ENCODE measurements around the gene LTB4R2.

Gene LTB4R2

GRCh38 chr14:24309538-24310264 lies at the start of gene LTB4R2:
TSS of gene LTB4R2 (plus strand) at chr14:24310140. CDS start at chr14:24310665, 525 bp downstream.
- no peak for DNase-seq (ENCODE audit: low spot score)

GRCh38 chr14:24260780-24261157 lies 49.2 kb upstream of the LTB4R2 start:
- no peak for DNase-seq (ENCODE audit: low spot score)

GRCh38 chr14:24261256-24261968 lies 48.5 kb upstream of the LTB4R2 start:
- no peak for DNase-seq (ENCODE audit: low spot score)

- no peak for DNase-seq (ENCODE audit: low spot score)
These were observed 48.0 kb upstream of the LTB4R2 start for GRCh38 chr14:24261969-24262327.

- DNase-seq (ENCODE audit: low spot score), result peak; percentile 66
These were observed 46.9 kb upstream of the LTB4R2 start, which contains the start of gene TGM1 for GRCh38 chr14:24262821-24263733. TSS of gene TGM1 (minus strand) at chr14:24263177. CDS start at chr14:24262352, 825 bp downstream.

GRCh38 chr14:24263848-24264247 lies 46.1 kb upstream of the LTB4R2 start:
- DNase-seq (ENCODE audit: low spot score), result no peak

- DNase-seq (ENCODE audit: low spot score), result no peak
These were observed 45.6 kb upstream of the LTB4R2 start for GRCh38 chr14:24264298-24264697.

GRCh38 chr14:24266344-24267244 lies 43.3 kb upstream of the LTB4R2 start:
- DNase-seq (ENCODE audit: low spot score), result no peak

GRCh38 chr14:24267516-24267915 lies 42.4 kb upstream of the LTB4R2 start:
- DNase-seq (ENCODE audit: low spot score), result no peak

- DNase-seq (ENCODE audit: low spot score), result no peak
These were observed 41.7 kb upstream of the LTB4R2 start for GRCh38 chr14:24268225-24268624.

GRCh38 chr14:24269368-24269767 lies 40.6 kb upstream of the LTB4R2 start:
- no peak for DNase-seq (ENCODE audit: low spot score)

GRCh38 chr14:24269910-24270536 lies 39.9 kb upstream of the LTB4R2 start:
- DNase-seq (ENCODE audit: low spot score), result no peak

- no peak for DNase-seq (ENCODE audit: low spot score)
These were observed 39.3 kb upstream of the LTB4R2 start for GRCh38 chr14:24270537-24271133.

GRCh38 chr14:24271134-24271833 lies 38.7 kb upstream of the LTB4R2 start, which contains the start of gene RABGGTA:
TSS of gene RABGGTA (minus strand) at chr14:24271597. CDS start at chr14:24271115, 482 bp downstream.
- DNase-seq (ENCODE audit: low spot score), result peak; percentile 99

- DNase-seq (ENCODE audit: low spot score), result no peak
These were observed 38.1 kb upstream of the LTB4R2 start for GRCh38 chr14:24271834-24272263.

- no peak for DNase-seq (ENCODE audit: low spot score)
These were observed 37.5 kb upstream of the LTB4R2 start for GRCh38 chr14:24272467-24272866.

GRCh38 chr14:24273422-24273998 lies 36.4 kb upstream of the LTB4R2 start:
- no peak for DNase-seq (ENCODE audit: low spot score)

- no peak for DNase-seq (ENCODE audit: low spot score)
These were observed 35.8 kb upstream of the LTB4R2 start for GRCh38 chr14:24274101-24274543.

- no peak for DNase-seq (ENCODE audit: low spot score)
These were observed 32.9 kb upstream of the LTB4R2 start for GRCh38 chr14:24277071-24277470.
